Activated CD8-positive, alpha-beta memory T cell treated with anti-CD3 and anti-CD28 coated beads, Interleukin-2, amount 50 U/mL, for 4 hours (primary cell): ENCODE data around the gene NFXL1.

Source experiments
- DNase-seq: peaks from one replicate; pipeline ENCODE4 v3.0.0-alpha.2; 2020

Gene NFXL1

DNA sequence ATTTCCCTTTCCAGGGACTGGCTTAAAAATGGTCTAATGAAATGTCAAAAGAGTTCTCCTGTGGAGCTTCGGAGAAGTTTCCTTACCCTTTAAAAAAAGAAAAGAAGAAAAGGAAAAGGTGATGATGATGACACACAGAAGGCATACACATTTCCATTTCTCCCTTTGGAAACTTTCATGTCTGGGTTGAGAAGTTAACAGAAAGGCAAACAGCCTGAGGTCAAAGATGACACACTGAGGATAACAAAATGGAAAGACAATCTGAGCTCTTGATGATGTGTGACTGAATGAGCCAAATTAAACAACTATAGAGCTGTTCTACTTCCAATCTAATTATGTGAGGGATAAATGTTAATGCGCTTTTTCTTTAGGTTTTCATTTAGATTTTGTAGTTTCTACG, 32.2 kb downstream of the NFXL1 start:
- no peak for DNase-seq

GRCh38 chr4:47879458-47879857, 34.9 kb downstream of the NFXL1 start:
- DNase-seq, result no peak

DNA sequence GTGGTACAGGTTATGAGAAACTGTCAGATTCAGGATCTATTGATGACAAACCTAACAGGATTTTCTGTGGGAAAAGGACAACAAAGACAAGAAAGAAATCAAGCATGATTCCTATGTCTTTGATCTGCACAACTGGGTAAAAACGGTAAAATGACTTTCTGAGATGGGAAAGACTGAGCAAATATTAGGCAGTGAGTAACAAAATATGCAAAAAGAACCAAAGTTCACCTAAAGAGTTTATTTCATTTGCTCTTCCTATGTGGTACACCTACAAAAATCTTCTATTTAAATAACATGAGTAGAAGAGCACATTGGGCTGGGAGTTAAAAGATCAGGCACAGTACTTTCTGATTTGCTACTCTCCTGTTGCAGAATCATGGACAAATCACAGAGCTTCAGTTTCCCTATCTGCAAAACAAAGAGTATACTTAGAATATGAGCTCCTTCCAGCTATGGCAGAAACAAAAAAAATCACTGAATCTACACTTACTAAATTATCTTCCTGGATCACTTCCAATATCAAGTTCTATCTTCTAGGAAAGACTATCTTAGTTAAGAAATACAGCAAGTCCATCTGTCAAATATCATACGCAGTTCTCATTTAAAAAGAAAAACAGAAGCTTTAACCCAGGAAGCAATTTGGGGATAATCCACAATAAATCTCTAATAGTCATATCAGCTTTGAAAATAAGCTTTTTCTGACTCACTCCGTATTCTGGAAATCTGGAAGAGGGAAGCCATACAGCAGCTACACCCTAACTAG, 37.4 kb downstream of the NFXL1 start:
- DNase-seq, result no peak

DNA sequence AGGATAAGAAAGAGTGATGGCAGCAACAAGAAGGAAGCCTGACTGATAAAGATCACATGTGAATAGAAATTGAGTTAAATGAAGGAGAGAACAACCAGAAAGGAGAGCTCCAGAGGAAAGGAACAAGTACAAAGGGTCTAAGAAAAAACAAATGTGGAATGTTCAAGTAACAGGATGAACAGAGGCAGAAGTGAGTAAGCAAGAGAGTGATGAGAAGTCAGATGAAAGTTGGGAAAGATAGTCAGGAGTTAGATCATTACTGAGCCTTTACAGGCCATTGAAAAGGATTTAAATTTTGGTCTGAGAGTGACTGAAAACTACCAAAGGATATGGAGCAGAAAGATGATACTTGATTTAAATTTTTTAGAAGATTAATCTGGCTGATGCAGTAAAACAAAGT, 38.1 kb downstream of the NFXL1 start:
- no peak for DNase-seq

DNA sequence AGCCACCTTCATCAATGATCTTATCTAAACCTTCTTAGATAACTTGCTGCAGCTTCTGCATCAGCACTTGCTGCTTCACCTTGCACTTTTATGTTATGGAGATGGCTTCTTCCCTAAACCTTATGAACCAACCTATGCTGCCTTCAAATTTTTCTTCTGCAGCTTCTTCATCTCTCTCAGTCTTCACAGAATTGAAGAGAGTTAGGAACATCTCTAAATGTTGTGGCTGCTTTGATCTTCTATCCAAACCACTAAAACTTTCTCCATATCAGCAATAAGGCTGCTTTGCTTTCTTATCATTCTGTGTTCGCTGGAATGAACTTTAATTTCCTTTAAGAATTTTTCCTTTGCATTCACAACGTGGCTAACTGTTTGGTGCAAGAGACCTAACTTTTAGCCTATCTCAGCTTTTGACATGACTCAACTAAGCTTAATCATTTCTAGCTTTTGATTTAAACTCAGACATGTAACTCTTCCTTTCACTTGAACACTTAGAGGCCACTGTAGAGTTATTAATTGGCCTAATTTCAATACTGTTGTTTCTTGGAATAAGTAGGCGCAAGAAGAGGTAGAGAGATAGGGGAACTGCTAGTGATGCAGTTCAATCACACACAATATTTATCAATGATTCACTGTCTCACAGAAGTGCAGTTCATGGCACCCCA, 40.4 kb downstream of the NFXL1 start:
- no peak for DNase-seq

DNA sequence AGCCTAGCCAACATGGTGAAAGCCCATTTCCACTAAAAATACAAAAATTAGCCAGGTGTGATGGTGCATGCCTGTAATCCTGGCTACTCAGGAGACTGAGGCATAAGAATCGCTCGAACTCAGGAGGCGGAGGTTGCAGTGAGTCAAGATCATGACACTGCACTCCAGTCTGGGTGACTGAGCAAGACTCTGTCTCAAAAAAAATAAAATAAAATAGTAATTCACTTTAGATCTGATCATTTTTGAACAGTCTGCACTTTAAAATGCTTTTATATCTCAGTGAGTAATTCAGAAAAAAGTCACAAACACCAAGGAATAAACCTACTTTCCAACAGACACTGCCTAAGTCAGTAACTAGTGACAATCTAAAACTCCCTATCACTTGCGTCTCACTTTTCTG, 50.9 kb downstream of the NFXL1 start:
- no peak for DNase-seq

GRCh38 chr4:47862297-47862696, 52.1 kb downstream of the NFXL1 start:
- DNase-seq, result no peak

- DNase-seq, result no peak
These were observed 54.1 kb downstream of the NFXL1 start for GRCh38 chr4:47860305-47860704.

DNA sequence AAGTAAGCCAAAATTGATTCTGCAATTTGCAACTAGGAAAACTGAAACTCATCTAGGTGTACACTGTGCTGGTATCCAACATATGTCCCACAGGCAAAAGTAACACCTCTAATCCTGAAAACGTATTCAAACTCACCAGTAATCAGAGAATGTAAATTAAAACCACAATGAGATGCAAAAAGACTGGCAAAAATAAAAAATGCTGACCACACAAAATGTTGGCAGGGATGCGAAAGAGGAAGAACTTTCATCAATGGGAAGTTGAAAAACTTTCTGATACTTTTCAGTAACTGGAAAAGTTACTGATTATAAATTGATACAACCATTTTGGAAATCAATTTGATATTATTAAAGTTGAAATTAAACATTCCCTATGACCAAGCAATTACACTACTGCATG, 56.4 kb downstream of the NFXL1 start:
- DNase-seq, result no peak

DNA sequence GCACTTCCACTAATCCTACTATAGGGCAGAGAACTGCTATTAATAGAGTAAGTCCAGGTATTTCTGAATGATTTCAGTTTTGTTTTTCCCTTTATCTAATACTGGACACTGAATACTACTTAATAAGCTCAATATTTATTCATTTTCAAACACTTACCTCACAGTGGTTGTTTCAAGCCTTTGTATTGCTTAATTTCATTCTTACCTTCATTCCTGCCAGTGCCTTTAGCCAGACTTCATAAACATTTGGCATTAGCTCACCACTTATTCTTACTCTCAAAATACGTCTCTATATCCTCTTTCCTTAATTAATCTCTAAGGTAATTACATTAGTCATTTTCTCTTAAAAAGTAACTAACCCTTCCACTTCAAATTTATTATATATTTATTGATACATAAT, 57.7 kb downstream of the NFXL1 start:
- DNase-seq, result no peak

- no peak for DNase-seq
These were observed 59.0 kb downstream of the NFXL1 start for GRCh38 chr4:47855350-47855749.

GRCh38 chr4:47852136-47852535, 62.2 kb downstream of the NFXL1 start:
- DNase-seq, result no peak

DNA sequence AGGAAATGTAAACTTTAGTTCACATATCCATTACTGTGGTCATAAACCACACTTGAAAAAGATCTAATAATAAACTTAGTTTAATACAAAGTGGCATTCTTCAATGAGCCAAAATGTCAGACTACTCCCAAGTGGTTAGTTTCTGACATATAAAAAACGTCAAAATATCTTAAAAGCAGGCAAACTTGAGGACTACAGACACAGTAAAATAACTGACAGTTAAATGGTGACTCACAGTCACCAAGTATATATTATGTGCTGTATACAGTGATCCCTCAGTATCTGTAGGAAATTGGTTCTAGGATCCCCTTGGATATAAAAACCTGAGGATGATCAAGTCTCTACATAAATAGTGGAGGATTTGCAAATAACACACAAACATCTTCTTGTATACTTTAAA, 64.9 kb downstream of the NFXL1 start:
- no peak for DNase-seq

GRCh38 chr4:47848041-47848440, 66.3 kb downstream of the NFXL1 start:
- no peak for DNase-seq

- no peak for DNase-seq
These were observed 71.4 kb downstream of the NFXL1 start for GRCh38 chr4:47842985-47843384.

DNA sequence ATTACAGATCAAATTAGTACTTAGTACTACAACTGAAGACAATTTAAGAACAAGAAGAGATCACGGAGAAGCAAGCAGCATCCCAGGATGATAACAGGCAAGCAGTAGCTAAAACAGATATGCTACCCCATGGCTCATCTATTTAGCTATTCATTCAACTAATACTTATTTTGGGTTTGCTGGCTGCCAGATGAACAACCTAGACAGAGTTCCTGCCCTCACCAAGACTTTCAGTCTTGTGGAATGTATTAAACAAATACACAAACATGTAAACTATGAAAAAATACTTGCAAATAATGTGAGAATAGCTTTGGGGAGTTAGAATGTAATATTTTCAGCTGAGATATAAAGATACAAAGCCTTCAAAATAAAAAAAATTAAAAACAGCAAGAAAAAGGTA, 74.1 kb downstream of the NFXL1 start:
- DNase-seq, result no peak

DNA sequence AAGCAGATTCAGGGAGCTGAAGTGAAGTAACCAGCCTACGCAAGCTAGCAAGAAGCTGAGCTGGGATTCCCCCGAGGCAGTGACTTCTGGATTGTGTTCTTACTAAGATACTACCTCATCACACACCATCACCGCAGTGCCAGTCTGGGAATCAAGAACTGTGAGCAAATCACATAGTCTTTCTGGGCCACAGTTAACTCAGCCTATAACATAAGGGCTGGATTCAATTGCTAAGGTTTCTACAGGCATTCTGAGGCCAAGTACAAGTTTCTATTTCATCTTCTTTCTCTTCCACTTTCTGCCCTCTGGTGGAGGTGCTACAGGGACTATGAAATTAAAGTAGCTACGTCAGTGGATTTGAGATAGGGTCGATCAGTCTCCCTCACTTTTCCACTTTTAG, 75.1 kb downstream of the NFXL1 start:
- DNase-seq, result no peak

DNA sequence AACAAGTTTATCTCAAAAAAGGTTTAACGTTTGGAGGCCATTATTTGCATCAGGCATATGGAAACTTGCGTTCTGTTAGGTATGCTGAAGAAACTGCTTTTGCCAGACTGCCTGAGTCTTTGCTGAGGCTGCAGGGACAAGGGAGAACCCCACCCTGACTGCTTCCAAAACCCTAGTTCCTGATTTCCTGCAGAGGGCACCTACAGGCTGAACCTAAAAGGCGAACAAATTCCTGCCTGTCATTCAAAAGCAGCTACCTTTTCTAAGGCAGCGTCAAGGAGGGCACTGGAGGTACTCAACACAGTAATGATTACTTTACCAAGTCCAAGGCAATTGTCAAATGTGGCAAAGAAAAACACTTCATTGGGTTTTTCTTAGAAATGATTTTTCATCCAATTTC, 75.9 kb downstream of the NFXL1 start:
- DNase-seq, result no peak

DNA sequence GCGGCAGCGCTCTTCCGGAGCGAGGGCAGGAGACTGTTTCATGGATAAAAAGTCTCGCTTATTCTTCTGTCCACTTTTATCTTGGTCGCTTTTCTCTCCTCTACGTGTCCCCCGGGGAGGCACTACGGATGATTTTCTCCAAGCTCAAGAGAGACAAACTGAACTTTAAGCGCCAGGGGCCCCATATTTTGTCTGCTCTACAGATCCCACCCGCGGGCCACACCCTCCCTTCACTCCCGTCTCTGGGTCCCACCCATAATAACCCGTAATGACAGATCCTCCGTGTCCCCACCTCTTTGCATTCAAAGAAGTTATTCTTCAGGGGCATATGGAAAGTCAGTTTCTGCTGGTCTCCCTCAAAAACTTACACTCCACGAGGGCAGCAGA, 76.5 kb downstream of the NFXL1 start, which contains the start of gene CORIN:
Gene CORIN (minus strand): TSS at position 160 of the 387 bp plus-strand sequence. CDS start 118 bp downstream, at position 42.
- no peak for DNase-seq

GRCh38 chr4:47837094-47837907, 77.1 kb downstream of the NFXL1 start:
- peak; percentile 36 for DNase-seq

DNA sequence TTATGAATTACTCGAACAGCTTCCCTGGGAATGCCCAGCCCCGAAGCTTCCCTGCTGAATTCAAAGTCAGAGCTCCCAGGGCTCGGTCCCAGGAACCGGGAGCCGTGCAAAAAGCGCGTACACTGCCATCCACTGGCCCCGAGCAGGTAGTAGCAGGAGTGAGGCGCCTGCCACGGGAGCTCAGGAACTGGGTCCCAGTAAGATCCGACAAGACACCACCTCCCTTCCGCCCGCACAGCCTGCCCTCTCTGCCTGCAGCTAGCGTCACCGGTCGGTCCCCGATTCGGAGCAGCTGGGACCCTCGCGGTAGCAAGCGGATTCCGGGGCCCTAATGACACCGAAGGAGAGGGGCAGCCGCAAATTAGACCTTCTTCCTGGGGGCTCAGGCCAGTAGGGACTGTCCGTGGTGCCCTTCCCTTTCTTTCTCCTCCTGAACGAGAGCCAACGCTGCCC, 77.7 kb downstream of the NFXL1 start:
- peak; percentile 44 for DNase-seq

DNA sequence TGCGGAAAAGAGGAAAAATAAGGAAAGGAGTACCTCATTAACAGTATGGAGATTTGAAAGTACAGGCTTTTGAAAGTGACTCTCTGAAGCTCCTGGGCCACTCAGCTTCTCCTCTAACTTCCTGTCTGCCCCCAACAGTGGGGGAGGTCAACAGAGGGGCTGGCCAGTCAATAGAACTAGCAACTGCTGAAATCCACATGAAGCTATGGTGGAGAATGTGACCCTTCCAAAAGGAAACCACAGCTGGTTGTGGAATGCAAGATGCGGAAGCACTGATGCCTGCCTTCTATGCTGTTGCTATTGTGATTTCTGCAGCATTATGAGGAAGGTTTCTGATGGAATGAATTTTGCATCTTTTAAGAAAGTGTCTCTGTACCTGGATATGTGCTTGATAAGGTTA, 78.9 kb downstream of the NFXL1 start:
- no peak for DNase-seq

GRCh38 chr4:47831026-47831679, 83.2 kb downstream of the NFXL1 start:
- no peak for DNase-seq
